ENCODE measurements around the gene LTB.
A peak's percentile ranks its signal among the peaks of the same experiment; 100 is the strongest.

LTB gene

GRCh38 chr6:31546339-31546957 is 35.8 kb downstream of the LTB start, which contains the start of gene ATP6V1G2:
Gene ATP6V1G2 (minus strand): TSS chr6:31546608. CDS start chr6:31546559, 49 bp downstream.
- DNase-seq, result peak; percentile 86

DNA sequence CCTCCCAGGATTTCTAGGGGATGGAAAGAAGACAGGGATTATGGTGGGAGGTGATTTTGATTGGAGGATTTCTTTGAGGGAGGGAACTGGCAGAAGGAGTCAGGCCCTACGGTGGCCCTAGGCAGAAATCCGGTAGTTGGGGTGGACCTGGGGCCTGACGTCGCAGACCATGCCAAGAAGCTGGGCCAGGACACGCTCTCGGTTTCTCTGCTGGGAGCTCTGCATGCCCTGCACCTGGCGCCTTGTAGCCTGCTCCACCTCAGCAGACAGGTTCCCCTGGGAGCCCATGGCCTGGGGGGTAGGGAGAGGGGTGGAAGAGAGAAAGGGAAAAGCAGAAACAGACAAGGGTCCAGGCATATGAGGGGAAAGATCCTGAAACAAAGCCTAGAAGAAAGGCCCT is 36.9 kb downstream of the LTB start:
- no peak for DNase-seq

DNA sequence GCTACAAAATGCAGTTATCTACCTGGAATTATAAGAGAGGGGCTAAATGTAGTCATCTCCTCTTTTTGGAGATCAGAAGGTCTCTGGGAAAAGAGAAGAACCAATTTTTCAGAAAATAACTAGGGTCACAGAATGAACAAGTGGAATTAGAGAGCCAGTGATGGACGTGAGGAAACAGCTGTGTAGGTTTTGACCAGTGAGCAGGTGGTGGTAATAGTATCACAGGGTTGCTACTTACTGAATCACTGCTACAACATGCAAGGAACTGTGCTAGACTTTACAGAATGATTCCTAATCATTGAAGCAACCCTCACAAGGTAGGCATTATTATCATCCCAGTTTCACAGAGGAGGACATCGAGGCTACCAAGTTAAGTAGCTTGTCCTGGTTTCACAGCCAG is 37.5 kb downstream of the LTB start:
- DNase-seq, result no peak

GRCh38 chr6:31543639-31544038 is 38.6 kb downstream of the LTB start:
- DNase-seq, result no peak

DNA sequence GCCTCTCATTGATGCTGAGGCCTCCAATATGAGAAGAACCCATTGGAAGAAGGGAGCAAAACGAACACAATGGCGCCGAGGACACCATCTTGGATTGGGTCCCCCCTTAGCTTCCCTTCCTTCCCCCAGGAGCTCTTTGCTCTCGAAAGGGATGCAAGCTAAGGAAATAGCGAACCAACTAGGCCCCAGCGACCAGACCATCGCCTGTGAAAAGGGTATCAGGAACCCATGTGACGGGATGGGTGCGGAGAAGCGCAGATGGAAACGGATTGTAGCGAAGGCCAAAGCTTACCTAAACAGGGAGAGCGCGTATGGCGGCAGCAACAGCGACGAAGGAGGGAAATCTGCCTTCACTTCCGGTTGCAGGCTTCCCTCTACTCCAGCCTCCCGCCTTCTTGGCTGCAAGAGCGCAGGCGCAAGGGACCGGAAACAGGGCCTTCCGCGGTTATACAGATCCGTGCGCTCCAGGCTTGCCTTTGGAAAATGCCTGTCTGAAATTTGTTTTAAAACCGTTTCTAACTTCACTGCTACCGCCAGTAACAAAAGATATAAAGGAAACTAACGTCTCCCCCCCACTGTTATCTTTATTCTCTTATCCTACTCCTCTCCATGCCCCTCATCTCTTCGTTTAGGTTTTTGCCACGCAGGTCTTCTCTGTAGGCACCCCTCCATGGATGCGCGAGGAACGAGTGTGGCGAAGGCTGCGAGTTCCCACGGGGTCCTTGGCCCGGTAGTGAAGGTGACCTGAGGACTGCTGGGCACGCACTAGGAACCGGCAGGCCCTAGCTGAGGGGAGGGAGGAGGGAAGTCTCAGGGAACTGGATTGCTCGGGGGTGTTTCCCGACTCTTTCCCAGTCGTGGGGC is 40.3 kb downstream of the LTB start, which contains the start of gene DDX39B:
Gene DDX39B, minus strand, starts transcription at position 346 of the 864 bp plus-strand sequence. CDS start 1,471 bp downstream, outside the sequence.
- peak; percentile 95 for DNase-seq

GRCh38 chr6:31541059-31541657 is 41.1 kb downstream of the LTB start:
- DNase-seq, result peak; percentile 62

DNA sequence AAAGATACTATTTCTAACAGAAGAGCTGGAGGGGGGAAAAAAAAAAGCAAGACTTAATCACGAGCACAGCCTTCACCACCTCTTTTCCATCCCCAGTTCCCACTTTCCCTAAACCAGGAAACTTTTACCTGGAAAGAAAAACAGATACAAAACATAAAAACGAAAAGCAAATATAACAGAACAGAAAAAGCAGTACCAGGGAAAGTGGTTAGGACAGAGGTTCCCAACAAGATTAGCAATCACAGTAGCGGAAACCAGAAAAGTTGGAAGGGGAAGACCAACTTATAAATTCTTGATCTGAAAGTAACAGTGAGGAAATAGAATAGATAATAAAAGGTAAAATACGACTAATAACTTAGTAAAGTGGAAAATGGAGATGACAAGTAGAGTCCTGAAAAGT is 41.6 kb downstream of the LTB start:
- no peak for DNase-seq

DNA sequence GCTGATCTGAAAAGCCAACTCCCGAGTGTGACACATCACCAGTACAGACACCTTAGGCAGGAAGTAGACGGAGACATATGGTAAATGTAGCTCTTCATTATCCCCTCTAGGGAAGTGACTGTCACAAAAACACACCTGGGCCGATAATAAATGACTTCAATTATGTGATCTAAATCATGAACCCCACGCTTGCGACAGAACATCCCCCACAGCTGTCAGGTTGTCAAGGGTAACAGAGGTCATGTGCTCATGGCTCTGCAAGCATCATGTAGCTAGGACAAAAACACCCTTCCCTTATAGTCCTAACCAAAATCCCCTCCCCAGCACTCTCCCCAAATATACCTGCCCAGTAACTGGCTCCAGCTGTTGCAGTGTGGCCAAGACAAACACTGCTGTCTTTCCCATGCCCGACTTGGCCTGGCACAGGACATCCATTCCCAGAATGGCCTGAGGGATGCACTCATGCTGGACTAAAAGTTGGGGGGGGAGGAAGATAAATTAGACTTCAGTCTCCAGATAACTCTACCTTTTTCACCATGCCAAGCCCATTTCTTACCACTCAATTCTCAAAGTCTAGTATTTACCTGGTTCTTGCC is 43.3 kb downstream of the LTB start:
- DNase-seq, result no peak

DNA sequence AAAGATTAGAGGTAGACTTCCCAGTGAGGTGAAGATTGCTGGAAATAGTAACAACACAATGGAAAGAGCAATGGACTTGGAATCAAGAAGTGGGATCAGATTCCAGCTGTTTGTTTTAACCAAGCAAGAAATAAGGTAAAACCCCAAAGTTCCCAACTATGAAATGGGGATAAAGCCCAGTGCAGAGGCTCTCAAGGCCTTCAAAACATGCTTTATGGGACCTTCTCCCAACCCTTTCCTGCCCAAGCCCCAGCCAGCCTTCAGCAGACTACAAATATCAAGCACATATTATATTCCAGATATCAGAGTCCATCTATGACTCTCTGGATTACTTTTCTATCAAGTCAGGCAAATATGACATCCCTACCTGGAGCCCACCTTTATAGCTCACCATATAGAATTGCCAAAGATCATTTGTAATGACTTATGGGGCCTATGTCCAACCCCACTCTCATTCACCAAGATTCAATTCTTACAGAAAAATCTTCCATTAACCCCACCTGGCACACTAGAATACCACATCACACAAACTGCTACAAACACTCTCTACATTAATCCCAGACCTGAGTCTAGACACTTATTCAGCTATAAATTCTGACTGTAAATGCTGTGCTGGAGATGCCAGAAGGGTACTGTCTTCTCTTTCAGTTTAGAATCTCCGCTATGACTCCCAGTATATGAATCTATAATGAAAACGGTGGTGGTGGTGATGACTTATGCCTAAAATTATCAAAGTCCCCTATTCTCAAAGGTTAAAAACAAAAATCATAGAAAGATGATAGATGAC is 46.5 kb downstream of the LTB start:
- no peak for DNase-seq

GRCh38 chr6:31534521-31535040 is 47.6 kb downstream of the LTB start:
- no peak for DNase-seq

DNA sequence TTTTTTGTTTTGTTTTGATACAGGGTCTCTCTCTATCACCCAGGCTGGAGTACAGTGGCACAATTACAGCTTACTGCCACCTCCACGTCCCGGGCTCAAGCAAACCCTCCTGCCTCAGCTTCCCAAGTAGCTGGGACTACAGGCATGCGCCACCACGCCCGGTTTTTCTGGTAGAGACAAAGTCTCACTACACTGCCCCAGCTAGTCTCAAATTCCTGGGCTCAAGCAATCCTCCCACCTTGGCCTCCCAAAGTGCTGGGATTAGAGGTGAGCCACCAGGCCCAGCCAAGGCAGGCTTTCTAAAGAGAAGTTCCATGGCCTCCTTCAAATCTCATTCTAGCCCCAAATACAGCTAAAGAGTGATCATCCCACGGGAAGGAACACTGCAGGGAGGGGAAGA is 48.2 kb downstream of the LTB start:
- DNase-seq, result no peak

- no peak for DNase-seq
Measured at GRCh38 chr6:31533455-31533841, 48.8 kb downstream of the LTB start.

GRCh38 chr6:31532644-31533454 is 49.4 kb downstream of the LTB start:
- DNase-seq, result no peak

- no peak for DNase-seq
Measured at GRCh38 chr6:31531771-31532643, 50.2 kb downstream of the LTB start.

GRCh38 chr6:31531162-31531561 is 51.1 kb downstream of the LTB start:
- DNase-seq, result no peak

DNA sequence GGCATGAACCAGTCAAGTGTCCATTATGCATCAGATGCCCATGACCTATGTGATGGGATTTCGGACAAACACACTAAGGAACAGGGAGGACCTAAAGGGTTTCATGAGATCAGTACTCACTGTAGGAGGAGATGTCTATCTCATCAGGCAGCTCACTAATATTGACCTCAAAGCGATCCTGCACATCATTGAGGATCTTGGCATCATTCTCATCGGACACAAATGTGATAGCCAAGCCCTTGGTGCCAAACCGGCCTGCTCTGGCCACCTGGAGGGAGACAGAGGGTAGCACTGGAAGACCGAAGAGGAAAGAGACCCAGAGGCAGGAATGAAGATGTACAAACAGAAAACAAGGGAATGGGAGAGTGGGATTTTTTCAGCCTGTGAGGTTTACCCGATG is 51.6 kb downstream of the LTB start:
- no peak for DNase-seq

All from MV-4-11 (cell line).